ENCODE results near the gene POLR3B.

GRCh38 chr12:106415134-106415533 lies 57.6 kb downstream of the POLR3B start:
- TF ChIP-seq CTCF (IDR thresholded peaks at IDR 0.05; ENCODE audit: low read depth, low read length, poor library complexity, severe bottlenecking) (no peak), EZH2phosphoT487 (IDR thresholded peaks at IDR 0.05; ENCODE audit: borderline replicate concordance, low read length) (no peak)

All from DOHH2 (cell line).